GM23248 (cell line): ENCODE data around the gene AFAP1. TPM values are rescaled to one million over a fixed set of nuclear protein-coding genes. Genes with fewer than 3 reads are reported as not detected.

Source experiments
- DNase-seq: peaks from one replicate; pipeline ENCODE4 v3.0.0-alpha.2; 2015
- H2AFZ ChIP-seq: fragments of 200-600 bp; sonication (generic); 2 replicates; pipeline ENCODE4 v1.6.1; 2016; ENCODE audit warnings: antibody characterized with exemption
- H3F3A ChIP-seq: fragments of 200-600 bp; sonication (generic); 2 replicates; pipeline ENCODE4 v1.6.1; 2016; ENCODE audit warnings: mild to moderate bottlenecking, antibody characterized with exemption, mixed run types; ENCODE audit not compliant: insufficient read depth
- H3K27ac ChIP-seq: fragments of 200-600 bp; sonication (generic); 2 replicates; pipeline ENCODE4 v1.5.1; 2016; ENCODE audit warnings: mild to moderate bottlenecking
- H3K27me3 ChIP-seq: fragments of 200-600 bp; sonication (generic); replicated peaks from 2 replicates; pipeline ENCODE4 v1.6.1; 2016; ENCODE audit warnings: mild to moderate bottlenecking; ENCODE audit not compliant: insufficient read depth
- H3K36me3 ChIP-seq: fragments of 200-600 bp; sonication (generic); 2 replicates; pipeline ENCODE4 v1.6.1; 2016; ENCODE audit warnings: low read depth, mild to moderate bottlenecking
- H3K4me1 ChIP-seq: fragments of 200-600 bp; sonication (generic); 2 replicates; pipeline ENCODE4 v1.6.1; 2016; ENCODE audit warnings: mild to moderate bottlenecking; ENCODE audit not compliant: insufficient read depth
- H3K4me2 ChIP-seq: fragments of 200-600 bp; sonication (generic); one replicate; pipeline ENCODE4 v1.6.1; 2016; ENCODE audit warnings: mild to moderate bottlenecking; ENCODE audit not compliant: unreplicated experiment
- H3K4me3 ChIP-seq: fragments of 200-600 bp; sonication (generic); 2 replicates; pipeline ENCODE4 v1.5.1; 2016; ENCODE audit warnings: mild to moderate bottlenecking
- H3K79me2 ChIP-seq: fragments of 200-600 bp; sonication (generic); 2 replicates; pipeline ENCODE4 v1.6.1; 2016; ENCODE audit warnings: mild to moderate bottlenecking; ENCODE audit not compliant: insufficient read depth
- H3K9ac ChIP-seq: fragments of 200-600 bp; sonication (generic); 2 replicates; pipeline ENCODE4 v1.6.1; 2016; ENCODE audit warnings: mild to moderate bottlenecking
- H3K9me2 ChIP-seq: fragments of 200-600 bp; sonication (generic); 2 replicates; pipeline ENCODE4 v1.6.1; 2016; ENCODE audit warnings: mixed run types, mild to moderate bottlenecking, moderate library complexity; ENCODE audit not compliant: insufficient read depth
- H3K9me3 ChIP-seq: fragments of 200-600 bp; sonication (generic); one replicate; pipeline ENCODE4 v1.6.1; 2017; ENCODE audit warnings: low read depth
- H4K20me1 ChIP-seq: fragments of 200-600 bp; sonication (generic); 2 replicates; pipeline ENCODE4 v1.6.0; 2016; ENCODE audit not compliant: insufficient read depth
- EZH2 ChIP-seq: fragments of 200-600 bp; sonication (generic); IDR thresholded peaks from 2 replicates; pipeline ENCODE4 v1.6.1; 2018; ENCODE audit warnings: antibody characterized with exemption, mild to moderate bottlenecking; ENCODE audit not compliant: insufficient read depth, poor library complexity, severe bottlenecking
- EZH2phosphoT487 ChIP-seq: fragments of 200-600 bp; sonication (generic); IDR thresholded peaks from 2 replicates; pipeline ENCODE4 v1.6.1; 2018; ENCODE audit warnings: antibody characterized with exemption, moderate library complexity, mild to moderate bottlenecking, low read depth; ENCODE audit not compliant: insufficient read depth
- WGBS, 2 experiments: methylation state at CpG; one replicate each; pipeline ENCODE4 v1.1.6; 2015 to 2017; ENCODE audit warnings: low lambda C conversion rate in 2 of 2, low coverage in 1 of 2; ENCODE audit errors: missing lambda C conversion rate in 2 of 2; 5-methylcytosine and 5-hydroxymethylcytosine counted together
- in situ Hi-C: fragments of 300-500 bp; cut with MboI; formaldehyde crosslinking; loops from 2 replicates; pipeline ENCODE4 v1.15.0; 2020
- polyA plus RNA-seq: library from polyadenylated mRNA; unstranded; fragments of >200 nt; fragmentation: Nextera tagmentation; extraction: Ambion mirVana; gene quantifications from 2 replicates; pipeline ENCODE4 v1.2.1, GENCODE V29; 2016
- total RNA-seq: library from RNA; depleted of rRNA; stranded (reverse); fragments of >200 nt; shearing (Covaris generic); gene quantifications from 2 replicates; pipeline ENCODE4 v1.2.3, GENCODE V29; 2014

The AFAP1 gene
- total and polyA plus RNA-seq, 2 experiments from 2014 or later: 54.4 to 103 TPM

GRCh38 chr4:7955393-7955792 lies 15.7 kb upstream of the AFAP1 start:
- no peak overlapping the region for H2AFZ ChIP-seq
- no peaks in the 10 kb centered on the region for H3K27me3 ChIP-seq
- 84 to 86% methylated on average over 4 of the region's 4 CpGs for WGBS, 2 experiments
- H3K4me1 ChIP-seq: peaks cover 18% of the 10 kb centered on the region
- no peak overlapping the region for H3K9ac ChIP-seq
- H3K27ac ChIP-seq: no peak overlapping the region
- in situ Hi-C loops: no loop called here
- peaks cover 20% of the 10 kb centered on the region for H3F3A ChIP-seq
- H3K4me2 ChIP-seq: no peak overlapping the region
- no peak overlapping the region for H3K4me3 ChIP-seq
- H3K36me3 ChIP-seq: no peaks in the 10 kb centered on the region
- no peak for TF ChIP-seq EZH2phosphoT487
- TF ChIP-seq EZH2: no peak
- no peaks in the 10 kb centered on the region for H4K20me1 ChIP-seq
- DNase-seq: no peak
- no peaks in the 10 kb centered on the region for H3K9me2 ChIP-seq
- H3K79me2 ChIP-seq: no peaks in the 10 kb centered on the region
- no peaks in the 10 kb centered on the region for H3K9me3 ChIP-seq

DNA sequence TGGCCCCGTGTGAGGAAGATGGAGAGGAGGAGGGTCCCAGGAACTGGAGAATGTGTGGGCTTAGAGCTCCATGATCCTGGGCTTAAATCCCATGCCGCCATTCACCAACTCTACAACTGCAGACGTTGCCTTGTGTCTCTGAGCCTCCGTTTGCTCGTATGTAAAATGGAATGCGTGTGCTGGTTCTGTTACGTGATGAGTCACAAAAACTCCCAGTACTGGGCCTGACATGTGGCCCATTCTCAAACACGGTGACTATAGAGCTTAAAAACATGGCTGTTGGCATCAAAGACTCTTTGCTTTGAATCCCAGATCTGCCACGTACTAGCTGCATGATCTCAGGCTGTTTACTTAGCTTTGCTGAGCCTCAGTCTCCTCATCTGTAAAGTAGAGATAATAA lies 13.0 kb upstream of the AFAP1 start:
- no peak overlapping the region for H3K9ac ChIP-seq
- H3K4me3 ChIP-seq: no peak overlapping the region
- no peak overlapping the region for H3K27ac ChIP-seq
- 71 to 74% methylated on average over 9 of the region's 9 CpGs for WGBS, 2 experiments
- H2AFZ ChIP-seq: no peak overlapping the region
- DNase-seq: no peak
- H3F3A ChIP-seq: peaks cover 21% of the 10 kb centered on the region
- no peaks in the 10 kb centered on the region for H3K9me2 ChIP-seq
- no peaks in the 10 kb centered on the region for H3K79me2 ChIP-seq
- in situ Hi-C loops: no loop called here
- peaks cover 19% of the 10 kb centered on the region for H3K4me1 ChIP-seq
- TF ChIP-seq EZH2 (no peak), EZH2phosphoT487 (no peak)
- H3K4me2 ChIP-seq: no peak overlapping the region
- H3K9me3 ChIP-seq: no peaks in the 10 kb centered on the region
- no peaks in the 10 kb centered on the region for H3K27me3 ChIP-seq
- no peaks in the 10 kb centered on the region for H4K20me1 ChIP-seq
- H3K36me3 ChIP-seq: no peaks in the 10 kb centered on the region

- WGBS, 2 experiments: 79 to 89% methylated on average over 10 to 18 of the region's 18 CpGs
- Histone ChIP-seq H3K9me3 (no peaks in the 10 kb centered on the region), H3K4me1 (peaks cover 8% of the 10 kb centered on the region)
Measured at GRCh38 chr4:7950301-7951092, 10.8 kb upstream of the AFAP1 start.

DNA sequence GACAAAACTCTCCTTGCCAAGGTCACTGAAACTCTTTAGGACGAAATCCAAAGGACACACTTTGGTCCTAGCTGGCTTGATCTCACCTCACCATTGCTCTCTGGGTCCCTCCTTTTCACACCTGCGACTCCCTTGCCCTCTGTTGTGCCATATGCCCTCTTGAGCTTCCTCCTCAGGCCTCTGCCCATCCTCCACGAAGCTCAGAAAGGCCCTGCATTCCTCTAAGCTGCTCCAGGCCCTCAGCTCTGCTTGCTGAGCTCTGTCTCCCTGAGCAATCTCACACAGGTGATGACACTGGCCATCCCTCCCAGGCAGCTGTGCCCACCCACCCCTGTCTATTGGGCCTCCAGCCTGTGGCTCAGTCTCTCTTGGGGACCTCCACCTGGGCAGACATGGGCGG lies 10.1 kb upstream of the AFAP1 start:
- WGBS, 2 experiments: 74 to 77% methylated on average over 4 of the region's 4 CpGs
- H2AFZ ChIP-seq: no peak overlapping the region
- DNase-seq: no peak
- H3F3A ChIP-seq: peaks cover 12% of the 10 kb centered on the region
- no peaks in the 10 kb centered on the region for H4K20me1 ChIP-seq
- H3K27me3 ChIP-seq: no peaks in the 10 kb centered on the region
- H3K9ac ChIP-seq: no peak overlapping the region
- no peaks in the 10 kb centered on the region for H3K36me3 ChIP-seq
- H3K4me3 ChIP-seq: no peak overlapping the region
- H3K27ac ChIP-seq: no peak overlapping the region
- no peaks in the 10 kb centered on the region for H3K9me2 ChIP-seq
- no peaks in the 10 kb centered on the region for H3K9me3 ChIP-seq
- H3K4me2 ChIP-seq: no peak overlapping the region
- TF ChIP-seq EZH2phosphoT487 (no peak), EZH2 (no peak)
- no peaks in the 10 kb centered on the region for H3K79me2 ChIP-seq
- in situ Hi-C loops: no loop called here
- H3K4me1 ChIP-seq: peaks cover 12% of the 10 kb centered on the region

More at GRCh38 chr4:7950301-7951092, 10.8 kb upstream of the AFAP1 start:
- Histone ChIP-seq H3K9me2 (no peaks in the 10 kb centered on the region), H3K27me3 (no peaks in the 10 kb centered on the region), H2AFZ (no peak overlapping the region), H3K36me3 (no peaks in the 10 kb centered on the region), H3K4me3 (no peak overlapping the region), H3K4me2 (no peak overlapping the region), H3K27ac (no peak overlapping the region), H3K9ac (no peak overlapping the region), H3K79me2 (no peaks in the 10 kb centered on the region), H4K20me1 (no peaks in the 10 kb centered on the region), H3F3A (peaks cover 8% of the 10 kb centered on the region)
- TF ChIP-seq EZH2phosphoT487 (no peak), EZH2 (no peak)
- DNase-seq: no peak
- in situ Hi-C loops: no loop called here
